Measurements from ENCODE around the gene FOXK2. TPM values are rescaled to one million over a fixed set of nuclear protein-coding genes. Genes with fewer than 3 reads are reported as not detected.

FOXK2 gene
- total RNA-seq, 1 experiment from 2014 or later: 96.2 TPM

DNA sequence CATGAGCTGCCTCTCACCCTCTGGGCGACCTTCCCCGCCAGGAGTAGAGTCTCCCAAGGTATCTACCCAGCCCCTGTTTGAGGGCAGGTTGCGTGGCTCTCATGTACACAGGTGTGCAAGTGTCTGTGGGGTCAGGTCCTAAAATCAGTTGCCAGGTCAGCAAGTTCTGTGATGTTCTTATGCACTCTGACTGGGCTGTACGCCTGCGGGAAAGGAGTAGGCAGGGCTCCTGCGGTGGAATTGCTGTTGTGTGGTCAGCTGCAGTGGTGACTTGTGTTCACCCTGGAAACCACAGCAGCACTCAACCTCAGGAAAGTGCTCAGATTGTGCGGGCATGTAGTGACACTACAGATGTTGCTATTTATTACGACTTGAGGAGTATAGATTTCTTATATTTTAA lies 41.6 kb upstream of the FOXK2 start:
- H3K27ac Mint-ChIP-seq (ENCODE audit: unreplicated experiment): no peak overlapping the region
- CTCF ChIA-PET: no interaction called here
- H3K4me1 Mint-ChIP-seq (ENCODE audit: low read depth, unreplicated experiment): no peaks in the 10 kb centered on the region
- H3K9me3 Mint-ChIP-seq (ENCODE audit: low read depth, unreplicated experiment): no peaks in the 10 kb centered on the region
- BruUV-seq (replicated peaks): no TSS peak
- H3K27me3 Mint-ChIP-seq (ENCODE audit: unreplicated experiment): no peaks in the 10 kb centered on the region
- TF ChIP-seq CTCF (IDR thresholded peaks at IDR 0.05; ENCODE audit: unreplicated experiment): no peak
- intact Hi-C loops (cut with micrococcal nuclease; ENCODE audit: unreplicated experiment): no loop called here
- no peak overlapping the region for H3K4me3 Mint-ChIP-seq (ENCODE audit: low read depth, unreplicated experiment)
- H3K36me3 Mint-ChIP-seq (ENCODE audit: insufficient read depth, unreplicated experiment): peaks cover 8% of the 10 kb centered on the region
- no peak for DNase-seq

GRCh38 chr17:82479602-82480001 lies 39.9 kb upstream of the FOXK2 start:
- Mint-ChIP-seq H3K36me3 (ENCODE audit: insufficient read depth, unreplicated experiment) (peaks cover 9% of the 10 kb centered on the region), H3K9me3 (ENCODE audit: low read depth, unreplicated experiment) (no peaks in the 10 kb centered on the region), H3K27ac (ENCODE audit: unreplicated experiment) (no peak overlapping the region), H3K4me1 (ENCODE audit: low read depth, unreplicated experiment) (no peaks in the 10 kb centered on the region), H3K27me3 (ENCODE audit: unreplicated experiment) (no peaks in the 10 kb centered on the region), H3K4me3 (ENCODE audit: low read depth, unreplicated experiment) (no peak overlapping the region)
- CTCF ChIA-PET: interaction anchor here (0.9 kb wide), 1 partner anchor 12 kb away, joined by 3 read pairs; no protein-coding TSS in a partner anchor
- no peak for TF ChIP-seq CTCF (IDR thresholded peaks at IDR 0.05; ENCODE audit: unreplicated experiment)
- no peak for DNase-seq
- BruUV-seq (replicated peaks): no TSS peak
- intact Hi-C loops (cut with micrococcal nuclease; ENCODE audit: unreplicated experiment): no loop called here

GRCh38 chr17:82480318-82480717 lies 39.2 kb upstream of the FOXK2 start:
- Mint-ChIP-seq H3K4me1 (ENCODE audit: low read depth, unreplicated experiment) (no peaks in the 10 kb centered on the region), H3K9me3 (ENCODE audit: low read depth, unreplicated experiment) (no peaks in the 10 kb centered on the region), H3K27ac (ENCODE audit: unreplicated experiment) (no peak overlapping the region), H3K36me3 (ENCODE audit: insufficient read depth, unreplicated experiment) (peaks cover 12% of the 10 kb centered on the region), H3K27me3 (ENCODE audit: unreplicated experiment) (no peaks in the 10 kb centered on the region), H3K4me3 (ENCODE audit: low read depth, unreplicated experiment) (no peak overlapping the region)
- intact Hi-C loops (cut with micrococcal nuclease; ENCODE audit: unreplicated experiment): no loop called here
- no peak for DNase-seq
- no TSS peak for BruUV-seq (replicated peaks)
- no peak for TF ChIP-seq CTCF (IDR thresholded peaks at IDR 0.05; ENCODE audit: unreplicated experiment)
- CTCF ChIA-PET: interaction anchor here (0.6 to 0.9 kb wide), 3 partner anchors 13 to 88 kb away, joined by 3 to 7 read pairs (median 3); no protein-coding TSS in a partner anchor

GRCh38 chr17:82483204-82483660 lies 36.3 kb upstream of the FOXK2 start:
- TF ChIP-seq CTCF (IDR thresholded peaks at IDR 0.05; ENCODE audit: unreplicated experiment): no peak
- DNase-seq: no peak
- no peak overlapping the region for H3K27ac Mint-ChIP-seq (ENCODE audit: unreplicated experiment)
- intact Hi-C loops (cut with micrococcal nuclease; ENCODE audit: unreplicated experiment): no loop called here
- CTCF ChIA-PET: no interaction called here
- no peak overlapping the region for H3K4me3 Mint-ChIP-seq (ENCODE audit: low read depth, unreplicated experiment)
- no peaks in the 10 kb centered on the region for H3K4me1 Mint-ChIP-seq (ENCODE audit: low read depth, unreplicated experiment)
- BruUV-seq (replicated peaks): no TSS peak
- no peaks in the 10 kb centered on the region for H3K9me3 Mint-ChIP-seq (ENCODE audit: low read depth, unreplicated experiment)
- peaks cover 31% of the 10 kb centered on the region for H3K36me3 Mint-ChIP-seq (ENCODE audit: insufficient read depth, unreplicated experiment)
- H3K27me3 Mint-ChIP-seq (ENCODE audit: unreplicated experiment): no peaks in the 10 kb centered on the region
